Stimulated activated CD8-positive, alpha-beta memory T cell treated with anti-CD3 and anti-CD28 coated beads, Interleukin-15, amount 100 ng/mL, for 1 hour (primary cell): ENCODE measurements around the gene RIMBP3C.
"Not testable (repeated sequence)": the region's sequence is repeated elsewhere in the genome, so short reads cannot be mapped to it uniquely, and the experiment has no call there.

Source experiments
- DNase-seq: peaks from one replicate; pipeline ENCODE4 v3.0.0-alpha.2; 2020; ENCODE audit warnings: low read depth

The RIMBP3C gene

GRCh38 chr22:21573293-21573734, 22.1 kb upstream of the RIMBP3C start:
- DNase-seq = no peak

- no peak for DNase-seq
Observed at GRCh38 chr22:21571679-21572078, 20.4 kb upstream of the RIMBP3C start.

DNA sequence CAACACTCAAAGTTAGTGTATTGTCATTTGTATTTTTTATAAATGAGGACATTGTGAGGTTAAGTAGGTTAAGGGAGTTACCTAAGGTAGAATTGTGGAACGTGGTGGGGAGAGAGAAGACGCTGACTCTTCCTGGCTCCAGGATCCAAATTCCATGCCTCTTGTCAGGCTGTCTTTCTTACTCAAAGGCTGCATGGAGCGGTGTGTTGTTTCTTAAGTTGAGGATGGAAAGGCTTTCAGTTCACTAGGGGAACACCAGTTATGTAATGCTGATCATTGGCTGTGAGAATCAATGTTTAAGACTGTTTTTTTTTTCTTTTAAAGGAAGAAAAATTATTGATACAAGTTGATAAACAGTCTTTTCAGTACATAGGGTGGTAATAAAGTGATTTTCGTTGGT, 19.1 kb upstream of the RIMBP3C start:
- DNase-seq = no peak

GRCh38 chr22:21569459-21570170, 18.4 kb upstream of the RIMBP3C start:
- no peak for DNase-seq

DNA sequence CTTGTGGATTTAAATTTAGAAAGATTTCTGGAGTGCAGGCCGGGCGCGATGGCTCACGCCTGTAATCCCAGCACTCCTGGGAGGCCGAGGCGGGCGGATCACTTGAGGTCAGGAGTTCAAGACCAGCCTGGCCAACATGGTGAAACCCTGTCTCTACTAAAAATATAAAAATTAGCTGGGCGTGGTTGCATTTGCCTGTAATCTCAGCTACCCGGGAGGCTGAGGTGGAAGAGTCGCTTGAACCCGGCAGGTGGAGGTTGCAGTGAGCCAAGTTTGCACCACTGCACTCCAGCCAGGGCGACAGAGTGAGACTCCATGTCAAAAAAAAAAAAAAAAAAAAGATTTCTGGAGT, 17.8 kb upstream of the RIMBP3C start:
- not testable (repeated sequence) for DNase-seq

DNA sequence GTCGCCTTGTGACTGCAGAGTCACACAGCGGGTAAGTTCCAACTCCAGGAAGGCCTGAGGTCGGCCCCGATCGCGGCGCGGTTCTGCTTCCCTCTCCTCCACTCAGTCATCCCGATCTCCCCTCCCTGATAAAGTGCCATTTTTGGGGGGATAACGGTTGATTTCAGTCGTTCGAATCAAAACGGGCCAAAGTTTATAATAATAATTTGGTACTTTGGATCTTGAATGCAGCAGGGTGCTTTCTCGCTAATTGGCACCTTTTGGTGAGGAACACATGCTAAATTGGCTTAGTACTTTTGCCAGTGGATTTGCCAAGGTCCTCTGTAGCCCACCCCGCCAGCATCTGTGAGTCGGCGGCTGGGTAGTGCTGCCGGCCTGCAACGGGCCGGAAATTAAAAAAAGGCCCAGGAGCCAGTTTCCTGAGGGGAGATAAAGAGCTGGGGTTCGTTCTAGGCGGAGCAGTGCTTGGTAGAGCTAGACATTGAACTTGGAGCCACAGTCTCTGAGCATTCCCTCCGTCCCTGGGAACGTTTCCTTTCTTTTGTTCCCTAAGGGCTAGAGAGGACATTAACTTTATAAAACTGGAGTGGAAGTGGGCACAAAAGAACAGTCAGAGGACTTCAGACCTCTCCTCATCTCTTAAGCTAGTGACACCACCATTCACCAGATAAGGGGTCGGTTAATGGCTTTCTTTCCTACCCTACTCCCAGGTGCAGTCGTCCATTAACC, 17.2 kb upstream of the RIMBP3C start:
- no peak for DNase-seq

DNA sequence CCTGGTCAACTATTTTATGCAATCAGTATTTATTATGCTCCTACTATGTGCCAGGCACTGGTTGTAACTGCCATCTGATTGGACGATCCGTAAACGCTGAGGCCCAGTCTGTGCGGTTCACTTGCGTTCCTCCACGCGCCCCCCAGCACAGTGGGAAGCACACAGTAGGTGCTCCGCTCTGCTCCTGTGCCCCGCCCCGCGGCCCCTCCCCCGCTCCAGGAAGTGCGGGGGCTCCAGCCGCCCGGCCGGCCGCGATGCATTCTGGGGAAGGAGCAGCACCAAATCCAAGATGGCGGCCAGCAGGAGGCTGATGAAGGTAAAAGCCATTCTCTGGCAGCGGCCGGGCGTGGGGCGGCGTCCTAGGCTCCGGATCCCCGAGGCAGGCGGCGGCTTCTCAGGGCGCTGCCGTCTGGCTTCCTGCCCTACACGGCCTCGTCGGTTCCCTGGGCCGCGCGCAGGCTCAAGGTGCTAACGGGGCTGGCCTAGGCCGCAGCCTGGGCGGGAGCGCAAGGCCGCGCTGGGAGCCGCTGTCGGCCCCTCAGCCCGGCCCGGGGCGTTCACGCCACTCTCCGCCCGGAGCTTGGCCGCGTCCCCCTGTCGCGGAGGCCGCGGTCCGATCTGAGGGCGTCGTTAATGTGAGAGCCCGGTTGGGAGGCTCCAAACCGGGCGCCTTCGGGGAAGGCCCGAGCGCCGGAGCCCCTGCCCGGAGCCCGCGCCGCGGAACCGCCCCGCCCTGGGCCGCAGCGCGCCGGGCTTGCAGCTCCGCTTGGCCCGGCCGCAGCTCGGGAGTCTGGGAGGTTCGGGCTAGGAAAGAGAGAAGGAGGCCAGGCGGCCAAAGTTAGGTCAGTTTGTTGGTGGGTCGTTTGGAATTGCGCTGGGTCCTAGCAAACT, 16.4 kb upstream of the RIMBP3C start, which contains the start of gene UBE2L3:
UBE2L3 (plus strand) TSS at position 259 of the 891 bp plus-strand sequence; CDS start at position 290, 31 bp downstream.
- DNase-seq = peak; percentile 75

DNA sequence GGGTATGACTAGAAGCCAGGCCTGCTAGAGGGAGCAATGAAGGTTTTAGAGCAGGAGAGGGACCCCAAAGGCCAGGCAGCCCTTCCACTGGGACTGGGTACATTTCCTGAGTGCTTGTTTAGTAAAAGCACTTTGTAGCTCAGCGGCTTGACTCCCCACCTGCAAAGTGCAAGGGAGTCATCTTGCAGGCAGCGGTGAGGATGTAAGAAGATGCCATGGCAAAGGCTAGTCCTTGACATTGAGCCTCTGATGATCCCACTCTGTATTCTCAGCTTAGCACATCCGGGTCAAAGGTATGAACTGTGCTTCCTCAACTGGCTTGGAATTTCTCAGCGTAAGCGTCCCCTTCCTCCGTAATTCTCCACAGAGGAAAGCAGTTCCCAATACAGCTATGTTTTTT, 13.2 kb upstream of the RIMBP3C start:
- DNase-seq = no peak

- no peak for DNase-seq
Observed at GRCh38 chr22:21563912-21564311, 12.7 kb upstream of the RIMBP3C start.

- not testable (repeated sequence) for DNase-seq
Observed at GRCh38 chr22:21560657-21561056, 9.4 kb upstream of the RIMBP3C start.

GRCh38 chr22:21559345-21560125, 8.3 kb upstream of the RIMBP3C start:
- DNase-seq = not testable (repeated sequence)

GRCh38 chr22:21550678-21551047, 598 bp downstream of the RIMBP3C start:
- DNase-seq = not testable (repeated sequence)

DNA sequence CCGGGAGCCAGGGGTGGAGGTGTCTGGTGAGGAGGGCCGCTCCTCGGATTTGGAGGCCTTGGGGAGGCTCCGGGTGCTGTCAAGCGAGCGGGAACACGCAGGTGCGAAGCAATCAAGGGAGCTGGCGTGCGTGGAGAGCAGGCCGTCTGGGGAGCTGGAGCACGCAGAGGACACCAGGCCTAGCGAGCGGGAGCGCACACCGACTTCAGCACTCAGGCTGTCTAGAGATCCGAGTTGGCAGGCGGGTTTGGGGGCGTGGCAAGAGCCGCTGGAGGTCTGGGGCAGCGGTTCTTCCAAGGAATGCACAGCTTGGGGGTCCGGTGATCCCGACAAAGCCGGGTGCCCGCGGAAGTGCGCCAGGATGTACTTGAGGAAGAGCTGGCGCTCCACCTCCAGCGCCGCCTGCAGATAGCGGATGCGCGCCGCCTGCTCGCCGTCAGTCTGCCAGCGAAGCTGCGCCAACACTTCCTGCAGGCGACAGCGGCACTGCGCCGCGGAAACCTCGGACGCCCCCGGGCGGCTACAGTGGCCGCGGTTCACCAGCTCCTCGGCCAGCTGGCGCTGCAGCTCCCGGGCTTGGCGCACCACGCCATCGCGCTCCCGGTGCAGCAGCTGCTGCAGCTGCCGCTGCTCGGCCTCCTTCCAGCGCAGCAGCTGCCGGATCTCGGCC, 1.1 kb downstream of the RIMBP3C start:
- DNase-seq = not testable (repeated sequence)

- not testable (repeated sequence) for DNase-seq
Observed at GRCh38 chr22:21549558-21549957, 1.7 kb downstream of the RIMBP3C start.

GRCh38 chr22:21544432-21545322, 6.6 kb downstream of the RIMBP3C start:
- not testable (repeated sequence) for DNase-seq

DNA sequence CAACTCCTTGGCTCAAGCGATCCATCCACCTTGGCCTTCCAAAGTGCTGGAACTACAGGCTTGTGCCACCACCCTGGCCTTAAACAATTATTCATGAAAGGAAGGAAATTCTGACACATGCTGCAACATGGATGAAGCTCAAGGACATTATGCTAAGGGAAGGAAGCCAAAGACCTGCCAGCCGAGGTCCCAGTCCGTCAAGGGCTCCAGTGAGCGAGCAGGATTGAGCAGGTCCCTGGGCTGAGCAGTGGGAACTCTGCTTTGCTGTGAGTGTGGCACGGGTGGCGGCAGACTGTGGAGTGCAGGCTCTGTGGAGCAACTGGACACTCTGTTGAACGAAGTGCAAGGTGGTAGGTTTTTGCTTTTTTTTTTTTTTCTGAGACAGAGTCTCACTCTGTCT, 11.4 kb downstream of the RIMBP3C start:
- DNase-seq = not testable (repeated sequence)

- DNase-seq = not testable (repeated sequence)
Observed at GRCh38 chr22:21532863-21533648, 18.2 kb downstream of the RIMBP3C start.

GRCh38 chr22:21531525-21531924, 19.7 kb downstream of the RIMBP3C start:
- not testable (repeated sequence) for DNase-seq
